Loucy (cell line): Measurements from ENCODE around the gene MGP.

Experiments used
- H2AFZ ChIP-seq: fragments of 200-600 bp; sonication (generic); 2 replicates; pipeline ENCODE4 v1.6.0; 2016; ENCODE audit warnings: antibody characterized with exemption, mild to moderate bottlenecking, low read length, moderate library complexity
- H3F3A ChIP-seq: fragments of 200-600 bp; 2 replicates; pipeline ENCODE4 v1.6.0; 2016; ENCODE audit warnings: antibody characterized with exemption, low read depth, mild to moderate bottlenecking
- H3K27me3 ChIP-seq: fragments of 200-600 bp; sonication (generic); 2 replicates; pipeline ENCODE4 v1.6.1; 2014; ENCODE audit warnings: low read length, mild to moderate bottlenecking; ENCODE audit not compliant: insufficient read depth, poor library complexity, severe bottlenecking
- H3K36me3 ChIP-seq: fragments of 200-600 bp; sonication (generic); 2 replicates; pipeline ENCODE4 v1.6.1; 2016; ENCODE audit warnings: low read length; ENCODE audit not compliant: insufficient read depth
- H3K4me1 ChIP-seq: fragments of 200-600 bp; sonication (generic); 2 replicates; pipeline ENCODE4 v1.5.1; 2014; ENCODE audit warnings: low read length, mild to moderate bottlenecking; ENCODE audit not compliant: insufficient read depth, poor library complexity, severe bottlenecking
- H3K4me2 ChIP-seq: fragments of 200-600 bp; sonication (generic); 2 replicates; pipeline ENCODE4 v1.6.0; 2014; ENCODE audit warnings: antibody characterized with exemption, low read length, low read depth, mild to moderate bottlenecking; ENCODE audit not compliant: poor library complexity, severe bottlenecking
- H3K4me3 ChIP-seq: fragments of 200-600 bp; sonication (generic); 2 replicates; pipeline ENCODE4 v1.5.1; 2014; ENCODE audit warnings: low read length, mild to moderate bottlenecking, mixed read lengths; ENCODE audit not compliant: poor library complexity, severe bottlenecking
- H3K79me2 ChIP-seq: fragments of 200-600 bp; sonication (generic); 2 replicates; pipeline ENCODE4 v1.6.1; 2014; ENCODE audit warnings: low read length; ENCODE audit not compliant: insufficient read depth
- H3K9ac ChIP-seq: fragments of 200-600 bp; sonication (generic); 2 replicates; pipeline ENCODE4 v1.6.0; 2014; ENCODE audit warnings: mild to moderate bottlenecking, low read depth, low read length, moderate library complexity; ENCODE audit not compliant: poor library complexity, severe bottlenecking
- H3K9me2 ChIP-seq: fragments of 200-600 bp; sonication (generic); replicated peaks from 2 replicates; pipeline ENCODE4 v1.6.1; 2016; ENCODE audit warnings: low read depth, low read length, mixed read lengths
- H3K9me3 ChIP-seq: fragments of 200-600 bp; sonication (generic); 2 replicates; pipeline ENCODE4 v1.6.1; 2014; ENCODE audit warnings: mild to moderate bottlenecking, antibody characterized with exemption, low read length, low read depth; ENCODE audit not compliant: insufficient read depth
- H4K20me1 ChIP-seq: fragments of 200-600 bp; sonication (generic); 2 replicates; pipeline ENCODE4 v1.6.0; 2014; ENCODE audit warnings: antibody characterized with exemption, low read length, mild to moderate bottlenecking; ENCODE audit not compliant: insufficient read depth, poor library complexity, severe bottlenecking
- CTCF ChIP-seq: fragments of 200-600 bp; sonication (generic); conservative IDR thresholded peaks from 2 replicates; pipeline ENCODE4 v1.5.1; 2014; ENCODE audit warnings: mild to moderate bottlenecking, antibody characterized with exemption, low read length
- EZH2phosphoT487 ChIP-seq: fragments of 200-600 bp; IDR thresholded peaks from 2 replicates; pipeline ENCODE4 v1.6.1; 2018; ENCODE audit warnings: antibody characterized with exemption, mild to moderate bottlenecking, moderate library complexity, borderline replicate concordance

Gene MGP

GRCh38 chr12:14931791-14932560 lies 46.3 kb upstream of the MGP start:
- peaks cover 1% of the 10 kb centered on the region; the same call in 1 of the 2 replicates for H3K36me3 ChIP-seq
- H3K9me2 ChIP-seq: no peaks in the 10 kb centered on the region
- TF ChIP-seq EZH2phosphoT487: no peak
- no peak for TF ChIP-seq CTCF
- no peaks in the 10 kb centered on the region for H3K79me2 ChIP-seq
- H3K9ac ChIP-seq: no peak overlapping the region
- no peaks in the 10 kb centered on the region for H3F3A ChIP-seq
- H2AFZ ChIP-seq: no peak overlapping the region
- H3K4me3 ChIP-seq: no peak overlapping the region
- H3K4me1 ChIP-seq: peaks cover 19% of the 10 kb centered on the region
- H3K9me3 ChIP-seq: no peaks in the 10 kb centered on the region
- no peaks in the 10 kb centered on the region for H3K27me3 ChIP-seq
- H3K4me2 ChIP-seq: no peak overlapping the region
- no peaks in the 10 kb centered on the region for H4K20me1 ChIP-seq

- TF ChIP-seq EZH2phosphoT487 (no peak), CTCF (no peak)
- Histone ChIP-seq H3K9me3 (no peaks in the 10 kb centered on the region), H3K9ac (no peak overlapping the region), H3K36me3 (no peaks in the 10 kb centered on the region), H4K20me1 (no peaks in the 10 kb centered on the region), H3K4me3 (no peak overlapping the region), H3K4me1 (peaks cover 19% of the 10 kb centered on the region), H3K9me2 (no peaks in the 10 kb centered on the region), H3F3A (no peaks in the 10 kb centered on the region), H2AFZ (no peak overlapping the region), H3K4me2 (no peak overlapping the region), H3K79me2 (no peaks in the 10 kb centered on the region), H3K27me3 (no peaks in the 10 kb centered on the region)
These were observed 45.7 kb upstream of the MGP start for GRCh38 chr12:14931359-14931758.

DNA sequence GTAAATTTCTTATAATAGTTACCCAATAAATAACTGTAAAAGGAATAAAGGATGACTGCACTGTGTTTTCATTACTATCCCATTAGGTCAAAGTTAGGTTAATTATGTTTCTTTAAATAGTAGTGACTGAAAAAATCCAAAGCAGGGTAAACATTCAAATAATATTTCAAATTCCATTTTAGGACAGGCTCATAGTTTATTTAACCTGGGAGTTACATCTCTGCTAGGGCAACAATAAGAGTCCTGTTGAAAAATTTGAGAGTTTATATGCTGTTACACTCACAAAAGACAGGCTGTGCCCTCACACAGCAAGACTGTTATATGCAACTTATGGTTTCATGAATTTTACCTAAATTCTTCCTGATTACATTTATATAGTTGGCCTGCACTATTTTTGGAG lies 44.6 kb upstream of the MGP start:
- Histone ChIP-seq H3K9me3 (no peaks in the 10 kb centered on the region), H3K4me1 (peaks cover 13% of the 10 kb centered on the region), H3K9ac (no peak overlapping the region), H3K79me2 (no peaks in the 10 kb centered on the region), H2AFZ (no peak overlapping the region), H3F3A (no peaks in the 10 kb centered on the region), H3K27me3 (no peaks in the 10 kb centered on the region), H3K4me3 (no peak overlapping the region), H3K9me2 (no peaks in the 10 kb centered on the region), H3K4me2 (no peak overlapping the region), H3K36me3 (no peaks in the 10 kb centered on the region), H4K20me1 (no peaks in the 10 kb centered on the region)
- TF ChIP-seq EZH2phosphoT487 (no peak), CTCF (no peak)
